ENCODE data around the gene PMM2. TPM values are rescaled to one million over a fixed set of nuclear protein-coding genes. Genes with fewer than 3 reads are reported as not detected.

The PMM2 gene
- polyA plus RNA-seq, 3 donors, result 19.8 to 24.5 (median 24.3) TPM

DNA sequence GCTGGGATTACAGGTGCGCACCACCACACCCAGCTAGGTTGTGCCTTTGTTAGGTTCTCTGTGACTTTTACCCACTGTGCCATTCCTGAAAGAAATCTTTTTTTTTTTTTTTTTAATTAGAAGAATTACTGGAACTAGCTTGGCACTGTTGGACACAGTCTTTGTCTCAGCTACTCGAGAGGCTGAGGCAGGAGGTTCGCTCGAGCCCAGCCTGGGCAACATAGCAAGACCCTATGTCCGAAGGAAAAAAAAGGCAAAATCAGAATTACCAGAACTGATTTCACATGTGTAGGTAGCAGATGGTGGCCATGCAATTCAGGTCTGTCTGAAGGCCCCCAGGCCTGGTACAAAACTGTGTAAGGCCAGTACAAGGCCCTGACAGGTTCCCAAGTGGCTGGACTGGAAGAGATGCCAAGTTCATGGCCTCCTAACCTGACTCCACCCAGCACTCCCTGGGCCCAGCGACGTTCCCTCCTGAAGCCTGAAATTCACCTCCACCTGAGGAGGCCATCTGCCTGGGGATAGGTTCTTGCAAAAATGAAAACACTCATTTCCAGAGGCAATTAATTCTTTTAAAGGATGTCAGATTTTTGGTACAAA, 48.2 kb downstream of the PMM2 start:
- DNase-seq (ENCODE audit: extremely low read depth in 1 of 11, low read depth in 9 of 11, low spot score in 4 of 11), result no peak

- no peak for DNase-seq (ENCODE audit: extremely low read depth in 1 of 11, low read depth in 9 of 11, low spot score in 4 of 11)
Measured at GRCh38 chr16:8846401-8846932, 48.8 kb downstream of the PMM2 start.

DNA sequence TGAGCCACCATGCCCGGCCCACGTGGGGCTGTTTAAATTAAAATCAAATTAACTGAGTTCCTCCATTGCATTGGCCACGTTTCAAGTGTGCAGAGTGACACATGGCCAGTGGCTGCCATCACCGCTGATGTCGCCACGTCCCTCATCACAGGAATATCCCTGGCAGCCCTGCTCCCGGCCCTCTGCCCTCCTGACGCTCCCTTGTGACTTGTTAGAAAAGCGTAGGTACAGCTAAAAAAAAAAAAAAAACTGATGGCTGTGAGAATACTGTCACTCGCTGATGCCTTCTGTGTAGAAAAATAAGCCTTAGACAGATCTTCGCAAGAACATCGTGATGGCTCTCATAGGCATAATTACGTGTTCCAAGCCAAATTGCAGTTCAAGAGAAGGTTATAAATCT, 49.5 kb downstream of the PMM2 start:
- no peak for DNase-seq (ENCODE audit: extremely low read depth in 1 of 11, low read depth in 9 of 11, low spot score in 4 of 11)

GRCh38 chr16:8847623-8848022, 50.0 kb downstream of the PMM2 start:
- DNase-seq (ENCODE audit: extremely low read depth in 1 of 11, low read depth in 9 of 11, low spot score in 4 of 11), result no peak

- no peak for DNase-seq (ENCODE audit: extremely low read depth in 1 of 11, low read depth in 9 of 11, low spot score in 4 of 11)
Measured at GRCh38 chr16:8848231-8848938, 50.7 kb downstream of the PMM2 start.

GRCh38 chr16:8848939-8849391, 51.3 kb downstream of the PMM2 start:
- DNase-seq (ENCODE audit: extremely low read depth in 1 of 11, low read depth in 9 of 11, low spot score in 4 of 11), result no peak

DNA sequence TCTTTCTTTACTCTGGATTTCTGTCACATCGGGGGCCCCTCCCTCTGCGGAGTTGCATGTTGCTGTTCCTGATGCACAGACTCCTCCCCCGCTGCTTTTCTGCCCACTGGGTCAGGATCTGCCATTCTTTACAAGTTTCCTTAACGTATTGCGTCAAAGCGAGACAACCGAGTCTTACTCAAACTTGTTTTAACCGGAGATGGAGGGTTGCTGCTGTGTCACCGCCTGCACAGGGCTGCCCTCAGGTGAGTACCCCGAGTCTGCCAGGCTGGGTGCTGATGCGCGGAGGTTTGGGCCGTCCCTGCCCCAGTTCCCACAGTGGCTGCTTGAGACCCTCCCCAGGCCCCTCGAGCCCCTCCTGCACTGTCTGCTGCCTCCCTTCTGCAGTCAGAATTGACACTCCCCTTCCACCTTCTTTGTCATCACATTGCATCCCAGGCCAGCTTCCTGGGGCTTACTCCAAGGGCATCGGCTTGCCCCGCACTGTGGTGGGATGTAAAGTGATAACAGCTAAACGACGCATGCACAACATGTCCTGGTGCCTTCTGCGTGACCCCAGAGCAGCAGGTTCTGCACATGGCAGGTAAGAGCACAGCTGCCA, 51.9 kb downstream of the PMM2 start:
- no peak for DNase-seq (ENCODE audit: extremely low read depth in 1 of 11, low read depth in 9 of 11, low spot score in 4 of 11)

GRCh38 chr16:8850279-8850885, 52.7 kb downstream of the PMM2 start:
- no peak for DNase-seq (ENCODE audit: extremely low read depth in 1 of 11, low read depth in 9 of 11, low spot score in 4 of 11)

- DNase-seq (ENCODE audit: extremely low read depth in 1 of 11, low read depth in 9 of 11, low spot score in 4 of 11), result no peak
Measured at GRCh38 chr16:8851761-8852403, 54.2 kb downstream of the PMM2 start.

DNA sequence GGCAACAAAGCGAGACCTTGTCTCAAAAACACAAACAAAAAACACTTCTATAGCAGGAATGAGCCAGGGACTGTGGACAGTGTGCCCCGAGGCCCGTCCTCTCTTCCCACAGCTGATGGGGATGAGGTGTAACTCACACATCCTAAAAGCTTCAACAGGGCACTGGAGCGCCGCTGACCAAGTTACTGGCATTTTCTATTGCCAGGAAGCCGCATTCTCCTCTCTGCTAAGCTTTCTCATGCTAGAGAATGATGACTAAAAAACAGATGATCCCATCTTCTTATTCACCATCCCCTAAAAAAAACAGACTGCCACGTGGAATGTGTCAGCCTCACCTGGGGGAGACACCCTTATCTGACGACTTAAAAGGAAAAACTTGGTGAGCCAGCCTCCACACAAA, 54.9 kb downstream of the PMM2 start:
- DNase-seq (ENCODE audit: extremely low read depth in 1 of 11, low read depth in 9 of 11, low spot score in 4 of 11), result no peak

DNA sequence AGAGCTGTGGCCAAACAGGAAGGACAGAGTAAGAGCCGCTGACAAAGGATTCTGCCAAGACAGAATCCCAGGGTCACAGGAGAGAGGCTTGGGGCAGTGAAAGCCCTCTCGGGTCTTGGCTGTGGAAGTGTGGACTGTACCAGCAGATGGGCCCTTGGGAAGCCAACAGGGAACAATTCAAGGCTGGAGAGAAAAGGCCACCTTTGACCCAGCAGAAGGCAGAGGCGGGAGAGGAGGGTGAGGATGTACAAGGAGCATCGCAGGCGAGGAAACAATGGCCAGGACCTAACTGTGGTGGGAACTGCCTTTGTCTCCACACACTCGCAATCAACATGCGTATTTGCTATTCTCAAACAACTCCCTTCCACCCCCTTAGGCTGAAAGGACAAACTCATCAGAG, 55.5 kb downstream of the PMM2 start:
- no peak for DNase-seq (ENCODE audit: extremely low read depth in 1 of 11, low read depth in 9 of 11, low spot score in 4 of 11)

DNA sequence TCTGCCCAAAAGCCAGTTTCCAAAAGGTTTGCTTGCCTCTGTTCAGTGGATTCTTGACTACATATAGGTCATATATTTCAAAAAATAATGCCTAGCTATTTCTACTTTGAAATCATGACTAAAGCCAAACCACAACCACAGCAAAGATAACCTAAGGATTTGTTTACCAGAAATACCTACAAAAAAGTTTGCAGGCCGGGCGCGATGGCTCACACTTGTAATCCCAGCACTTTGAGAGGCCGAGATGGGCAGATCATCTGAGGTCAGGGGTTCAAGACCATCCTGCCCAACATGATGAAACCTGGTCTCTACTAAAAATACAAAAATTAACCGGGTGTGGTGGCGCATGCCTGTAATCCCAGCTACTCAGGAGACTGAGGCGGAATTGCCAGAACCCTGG, 56.0 kb downstream of the PMM2 start:
- DNase-seq (ENCODE audit: extremely low read depth in 1 of 11, low read depth in 9 of 11, low spot score in 4 of 11), result no peak

DNA sequence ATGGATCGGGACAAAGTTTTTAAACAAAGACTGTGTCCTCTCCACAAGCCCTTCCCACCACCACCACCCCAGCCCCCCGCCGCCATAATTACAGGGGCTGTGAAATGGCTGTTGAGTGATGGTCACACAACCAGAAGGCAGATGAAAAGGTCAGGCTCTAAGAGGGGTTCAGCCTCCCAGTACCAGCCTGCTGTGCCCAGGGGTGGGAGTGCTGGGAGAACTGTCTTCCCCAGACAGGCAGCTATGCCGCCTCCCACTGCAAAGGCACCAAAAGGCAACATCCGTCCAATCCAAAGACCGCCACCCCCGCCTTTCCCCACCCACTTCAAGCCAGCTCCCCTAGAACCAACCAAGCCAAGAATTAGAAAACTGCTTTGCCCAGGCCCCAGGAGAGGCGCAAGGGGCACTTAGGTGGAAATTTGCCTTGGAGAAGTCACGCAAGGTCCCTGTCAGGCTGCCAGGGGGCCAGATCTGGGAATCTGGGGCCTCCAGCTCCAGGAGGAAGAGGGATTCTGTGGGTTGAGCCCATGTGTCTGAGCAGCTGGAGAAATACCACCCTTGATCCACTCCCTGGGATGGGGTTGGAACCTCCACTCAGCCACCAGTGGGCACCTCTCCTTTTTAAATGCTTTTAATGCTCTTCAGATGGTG, 56.8 kb downstream of the PMM2 start:
- DNase-seq (ENCODE audit: extremely low read depth in 1 of 11, low read depth in 9 of 11, low spot score in 4 of 11), result no peak

GRCh38 chr16:8855051-8855786, 57.6 kb downstream of the PMM2 start:
- DNase-seq (ENCODE audit: extremely low read depth in 1 of 11, low read depth in 9 of 11, low spot score in 4 of 11), result no peak

- no peak for DNase-seq (ENCODE audit: extremely low read depth in 1 of 11, low read depth in 9 of 11, low spot score in 4 of 11)
Measured at GRCh38 chr16:8855972-8856371, 58.3 kb downstream of the PMM2 start.

GRCh38 chr16:8858994-8859912, 61.6 kb downstream of the PMM2 start:
- DNase-seq (ENCODE audit: extremely low read depth in 1 of 11, low read depth in 9 of 11, low spot score in 4 of 11), result no peak

All from renal cortex interstitium (tissue), 11 donors.